Heart left ventricle (tissue), 13 donors: ENCODE results near the gene CAMTA1.

Experiments
- CTCF ChIP-seq, 12 donors: fragments of 200-600 bp; sonication (generic) in 4 of 12; IDR thresholded peaks; one replicate each; pipeline versions ENCODE4 v1.5.0 to v1.8.0; 2018 to 2022; ENCODE audit warnings: antibody characterized with exemption in 12 of 12, mild to moderate bottlenecking in 5 of 12
- POLR2A ChIP-seq, 2 donors: fragments of 450-650 bp; IDR thresholded peaks; one replicate each; pipeline ENCODE4 v1.6.1; 2017; ENCODE audit warnings: antibody characterized with exemption in 2 of 2, mild to moderate bottlenecking in 2 of 2, moderate library complexity in 2 of 2
- donor health status: ischemic (EF 13 %, LVEDD 7.1; RV severe dilation, severe dysfunction).
- donor health status: DM: no; HTN: yes; CAD: no.
- donor health status: DM: no; HTN: no; CAD: no.
- donor health status: ischemic (EF 25% LVEDD 6.9; RV normal size, moderate dysfunction).
- donor health status: ischemic (EF 25% LVEDD 5.7; RV mildly dilated, moderate dysfunction).
- donor health status: ischemic (EF 35%, LVEDD 5.7; RV mildly dilated, moderate dysfunction).
- donor health status: nonischemic (EF 11% LVEDD 7.7; RV severe dilation, severe dysfunction).
- donor health status: DM: yes; HTN: yes; CAD: no.
- donor health status: PGD.
- donor health status: ischemic (EF 29% LVEDD 5.4; RV normal size, mild dysfunction).
- donor health status: nonischemic (EF 23%, LVEDD 6.1; RV moderate dilation, normal function).

GRCh38 chr1:7084232-7084894 lies 299.1 kb downstream of the CAMTA1 start:
- TF ChIP-seq CTCF (IDR thresholded peaks at IDR 0.05) (no peak), POLR2A (IDR thresholded peaks at IDR 0.05) (no peak)
